ENCODE measurements around the gene MICAL3.

MICAL3 gene

GRCh38 chr22:18013947-18014346, 10.4 kb downstream of the MICAL3 start:
- H3K27ac ChIP-seq (ENCODE audit: low read length): no peak overlapping the region
- H3K9me3 ChIP-seq (ENCODE audit: insufficient read depth, low read length): no peaks in the 10 kb centered on the region
- H3K4me3 ChIP-seq (ENCODE audit: low read length): no peak overlapping the region
- H3K4me1 ChIP-seq (ENCODE audit: low read length): peaks cover 36% of the 10 kb centered on the region
- TF ChIP-seq, protein P1, sequence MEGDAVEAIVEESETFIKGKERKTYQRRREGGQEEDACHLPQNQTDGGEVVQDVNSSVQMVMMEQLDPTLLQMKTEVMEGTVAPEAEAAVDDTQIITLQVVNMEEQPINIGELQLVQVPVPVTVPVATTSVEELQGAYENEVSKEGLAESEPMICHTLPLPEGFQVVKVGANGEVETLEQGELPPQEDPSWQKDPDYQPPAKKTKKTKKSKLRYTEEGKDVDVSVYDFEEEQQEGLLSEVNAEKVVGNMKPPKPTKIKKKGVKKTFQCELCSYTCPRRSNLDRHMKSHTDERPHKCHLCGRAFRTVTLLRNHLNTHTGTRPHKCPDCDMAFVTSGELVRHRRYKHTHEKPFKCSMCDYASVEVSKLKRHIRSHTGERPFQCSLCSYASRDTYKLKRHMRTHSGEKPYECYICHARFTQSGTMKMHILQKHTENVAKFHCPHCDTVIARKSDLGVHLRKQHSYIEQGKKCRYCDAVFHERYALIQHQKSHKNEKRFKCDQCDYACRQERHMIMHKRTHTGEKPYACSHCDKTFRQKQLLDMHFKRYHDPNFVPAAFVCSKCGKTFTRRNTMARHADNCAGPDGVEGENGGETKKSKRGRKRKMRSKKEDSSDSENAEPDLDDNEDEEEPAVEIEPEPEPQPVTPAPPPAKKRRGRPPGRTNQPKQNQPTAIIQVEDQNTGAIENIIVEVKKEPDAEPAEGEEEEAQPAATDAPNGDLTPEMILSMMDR (IDR thresholded peaks at IDR 0.05; ENCODE audit: low read depth, low read length): no peak
- TF ChIP-seq EZH2phosphoT487 (IDR thresholded peaks at IDR 0.05; ENCODE audit: low read depth): no peak
- no peaks in the 10 kb centered on the region for H3K36me3 ChIP-seq (replicated peaks; ENCODE audit: low read depth, low read length)
- H3K9ac ChIP-seq (ENCODE audit: low read length): no peak overlapping the region
- no peaks in the 10 kb centered on the region for H4K20me1 ChIP-seq (ENCODE audit: insufficient read depth, low read length)
- H3K27me3 ChIP-seq (ENCODE audit: low read depth, low read length): no peaks in the 10 kb centered on the region
- H2AFZ ChIP-seq (ENCODE audit: low read depth, low read length): no peak overlapping the region
- H3K79me2 ChIP-seq (ENCODE audit: low read length): no peaks in the 10 kb centered on the region
- H3K4me2 ChIP-seq (ENCODE audit: low read length): no peak overlapping the region

GRCh38 chr22:18013436-18013835, 10.9 kb downstream of the MICAL3 start:
- Histone ChIP-seq H3K4me2 (ENCODE audit: low read length) (no peak overlapping the region), H3K9me3 (ENCODE audit: insufficient read depth, low read length) (no peaks in the 10 kb centered on the region), H3K27ac (ENCODE audit: low read length) (no peak overlapping the region), H3K4me3 (ENCODE audit: low read length) (no peak overlapping the region), H3K36me3 (replicated peaks; ENCODE audit: low read depth, low read length) (no peaks in the 10 kb centered on the region), H4K20me1 (ENCODE audit: insufficient read depth, low read length) (no peaks in the 10 kb centered on the region), H3K79me2 (ENCODE audit: low read length) (no peaks in the 10 kb centered on the region), H3K27me3 (ENCODE audit: low read depth, low read length) (no peaks in the 10 kb centered on the region), H3K9ac (ENCODE audit: low read length) (no peak overlapping the region), H3K4me1 (ENCODE audit: low read length) (peaks cover 40% of the 10 kb centered on the region), H2AFZ (ENCODE audit: low read depth, low read length) (no peak overlapping the region)
- TF ChIP-seq, protein P1 (IDR thresholded peaks at IDR 0.05; ENCODE audit: low read depth, low read length): no peak
- TF ChIP-seq EZH2phosphoT487 (IDR thresholded peaks at IDR 0.05; ENCODE audit: low read depth): no peak

DNA sequence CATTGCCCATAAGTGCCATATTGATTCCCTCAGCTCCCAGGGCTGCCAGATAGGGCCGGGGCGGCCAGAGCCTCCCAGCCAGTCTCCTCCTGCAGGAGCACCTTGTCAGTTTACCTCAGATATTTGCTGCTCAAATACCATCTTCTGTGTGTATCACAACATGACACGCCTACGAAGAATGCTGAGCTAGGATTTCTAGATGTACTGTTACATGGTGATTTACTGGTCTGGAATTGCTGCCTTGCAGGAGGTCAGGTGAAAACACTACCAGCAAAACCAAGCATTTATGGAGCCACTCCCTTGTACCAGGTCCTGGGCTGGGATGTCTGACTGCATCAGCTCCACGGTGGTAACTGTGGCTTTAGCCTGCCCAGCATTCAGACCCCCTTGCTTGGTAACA, 11.8 kb downstream of the MICAL3 start:
- Histone ChIP-seq H2AFZ (ENCODE audit: low read depth, low read length) (no peak overlapping the region), H3K4me2 (ENCODE audit: low read length) (no peak overlapping the region), H3K79me2 (ENCODE audit: low read length) (peaks cover 5% of the 10 kb centered on the region; the same call in 1 of the 2 replicates), H4K20me1 (ENCODE audit: insufficient read depth, low read length) (no peaks in the 10 kb centered on the region), H3K27me3 (ENCODE audit: low read depth, low read length) (no peaks in the 10 kb centered on the region), H3K9ac (ENCODE audit: low read length) (no peak overlapping the region), H3K9me3 (ENCODE audit: insufficient read depth, low read length) (no peaks in the 10 kb centered on the region), H3K36me3 (replicated peaks; ENCODE audit: low read depth, low read length) (no peaks in the 10 kb centered on the region), H3K4me3 (ENCODE audit: low read length) (no peak overlapping the region), H3K4me1 (ENCODE audit: low read length) (peaks cover 44% of the 10 kb centered on the region), H3K27ac (ENCODE audit: low read length) (no peak overlapping the region)
- TF ChIP-seq, protein P1 (IDR thresholded peaks at IDR 0.05; ENCODE audit: low read depth, low read length): no peak

GRCh38 chr22:18010266-18010665, 14.1 kb downstream of the MICAL3 start:
- H3K36me3 ChIP-seq (replicated peaks; ENCODE audit: low read depth, low read length): no peaks in the 10 kb centered on the region
- H3K79me2 ChIP-seq (ENCODE audit: low read length): peaks cover 5% of the 10 kb centered on the region; the same call in 1 of the 2 replicates
- H2AFZ ChIP-seq (ENCODE audit: low read depth, low read length): no peak overlapping the region
- peak overlapping the region; percentile 64 for H3K4me2 ChIP-seq (ENCODE audit: low read length)
- TF ChIP-seq EZH2phosphoT487 (IDR thresholded peaks at IDR 0.05; ENCODE audit: low read depth): no peak
- TF ChIP-seq, protein P1 (IDR thresholded peaks at IDR 0.05; ENCODE audit: low read depth, low read length): no peak
- H3K4me1 ChIP-seq (ENCODE audit: low read length): peaks cover 42% of the 10 kb centered on the region
- no peaks in the 10 kb centered on the region for H3K9me3 ChIP-seq (ENCODE audit: insufficient read depth, low read length)
- peak overlapping the region; percentile 46 for H3K4me3 ChIP-seq (ENCODE audit: low read length)
- H4K20me1 ChIP-seq (ENCODE audit: insufficient read depth, low read length): no peaks in the 10 kb centered on the region
- H3K27ac ChIP-seq (ENCODE audit: low read length): peak overlapping the region; percentile 87
- peak overlapping the region; percentile 57 for H3K9ac ChIP-seq (ENCODE audit: low read length)
- H3K27me3 ChIP-seq (ENCODE audit: low read depth, low read length): no peaks in the 10 kb centered on the region

Measured in OCI-LY3 (cell line).